ENCODE measurements around the gene PLCH1. TPM values are rescaled to one million over a fixed set of nuclear protein-coding genes. Genes with fewer than 3 reads are reported as not detected.

The PLCH1 gene
- total and polyA plus RNA-seq, 2 experiments from 2014 or later, result 8.1 to 25.3 TPM

- H3K4me2 ChIP-seq, result peak overlapping the region; percentile 65
- H3K4me3 Mint-ChIP-seq, result peak overlapping the region; percentile 76
- H3K36me3 ChIP-seq (ENCODE audit: insufficient read depth), result no peaks in the 10 kb centered on the region
- peak overlapping the region; percentile 74; the same call in 1 of the 2 replicates for H3K27ac ChIP-seq (ENCODE audit: low read depth)
- no peaks in the 10 kb centered on the region for H3K9me2 ChIP-seq (ENCODE audit: insufficient read depth)
- no peak for TF ChIP-seq ETS1 (IDR thresholded peaks at IDR 0.05)
- TF ChIP-seq JUNB (IDR thresholded peaks at IDR 0.05; ENCODE audit: unreplicated experiment), result no peak
- TF ChIP-seq ZNF331 (CRISPR knock-in tag; IDR thresholded peaks at IDR 0.05; ENCODE audit: low read depth), result no peak
- TF ChIP-seq EZH2 (IDR thresholded peaks at IDR 0.05; ENCODE audit: low read depth, unreplicated experiment), result no peak
- ATAC-seq (no peak), DNase-seq (ENCODE audit: low spot score) (no peak)
- H3K36me3 Mint-ChIP-seq (ENCODE audit: low read depth), result no peaks in the 10 kb centered on the region
- peak overlapping the region; percentile 88 for H3K4me3 ChIP-seq
- no peaks in the 10 kb centered on the region for H3K9me3 Mint-ChIP-seq
- no peaks in the 10 kb centered on the region for H3F3A ChIP-seq (replicated peaks; ENCODE audit: low read depth)
- no peaks in the 10 kb centered on the region; the same call in 1 of the 2 replicates for H4K20me1 ChIP-seq (replicated peaks; ENCODE audit: insufficient read depth)
- H3K27me3 Mint-ChIP-seq (ENCODE audit: insufficient read depth, low read depth, poor library complexity), result peaks cover 15% of the 10 kb centered on the region
- peak overlapping the region; percentile 89 for H3K27ac Mint-ChIP-seq
- H3K4me1 Mint-ChIP-seq, result peaks cover 54% of the 10 kb centered on the region
- H3K79me2 ChIP-seq (replicated peaks; ENCODE audit: insufficient read depth), result peaks cover 22% of the 10 kb centered on the region
- peaks cover 58% of the 10 kb centered on the region for H3K4me1 ChIP-seq (ENCODE audit: insufficient read depth)
- H2AFZ ChIP-seq, result no peak overlapping the region
- peaks cover 3% of the 10 kb centered on the region; the same call in 1 of the 2 replicates for H3K27me3 ChIP-seq (ENCODE audit: insufficient read depth)
Observed at GRCh38 chr3:155746703-155747102, 1.8 kb upstream of the PLCH1 start.

GRCh38 chr3:155745795-155746550 lies 1.1 kb upstream of the PLCH1 start:
- H3K4me1 Mint-ChIP-seq, result peaks cover 53% of the 10 kb centered on the region

GRCh38 chr3:155744010-155744625 lies 753 bp downstream of the PLCH1 start:
- ATAC-seq (peak; percentile 64), DNase-seq (ENCODE audit: low spot score) (peak; percentile 86)
- H3K27me3 Mint-ChIP-seq (ENCODE audit: insufficient read depth, low read depth, poor library complexity), result peaks cover 13% of the 10 kb centered on the region
- H3K79me2 ChIP-seq (replicated peaks; ENCODE audit: insufficient read depth), result peaks cover 47% of the 10 kb centered on the region
- no peaks in the 10 kb centered on the region for H3K9me2 ChIP-seq (ENCODE audit: insufficient read depth)
- H2AFZ ChIP-seq, result peak overlapping the region; percentile 75; the same call in 1 of the 2 replicates
- H3K36me3 Mint-ChIP-seq (ENCODE audit: low read depth), result no peaks in the 10 kb centered on the region
- H3K4me1 ChIP-seq (ENCODE audit: insufficient read depth), result peaks cover 44% of the 10 kb centered on the region
- H3K36me3 ChIP-seq (ENCODE audit: insufficient read depth), result no peaks in the 10 kb centered on the region
- H3F3A ChIP-seq (replicated peaks; ENCODE audit: low read depth), result no peaks in the 10 kb centered on the region
- no peak overlapping the region for H3K27ac ChIP-seq (ENCODE audit: low read depth)
- H3K4me1 Mint-ChIP-seq, result peaks cover 55% of the 10 kb centered on the region
- peak overlapping the region; percentile 96 for H3K27ac Mint-ChIP-seq
- peak overlapping the region; percentile 88 for H3K4me3 ChIP-seq
- peak overlapping the region; percentile 97 for H3K4me3 Mint-ChIP-seq
- H4K20me1 ChIP-seq (replicated peaks; ENCODE audit: insufficient read depth), result no peaks in the 10 kb centered on the region; the same call in 1 of the 2 replicates
- peaks cover 3% of the 10 kb centered on the region; the same call in 1 of the 2 replicates for H3K27me3 ChIP-seq (ENCODE audit: insufficient read depth)
- peak overlapping the region; percentile 94 for H3K4me2 ChIP-seq
- no peaks in the 10 kb centered on the region for H3K9me3 Mint-ChIP-seq
- TF ChIP-seq ZNF462 (CRISPR knock-in tag; IDR thresholded peaks at IDR 0.05), result no peak
- TF ChIP-seq POLR2AphosphoS5 (IDR thresholded peaks at IDR 0.05; ENCODE audit: low read depth), result peak; percentile 75

More at GRCh38 chr3:155745795-155746550, 1.1 kb upstream of the PLCH1 start:
- 0 out of 2 replicates have a peak, but pooled peaks have one; percentile 11 for TF ChIP-seq CREB1 (CRISPR knock-in tag; IDR thresholded peaks at IDR 0.05; ENCODE audit: low read depth)
- no peak for TF ChIP-seq ZNF331 (CRISPR knock-in tag; IDR thresholded peaks at IDR 0.05; ENCODE audit: low read depth)
- TF ChIP-seq POLR2AphosphoS5 (IDR thresholded peaks at IDR 0.05; ENCODE audit: low read depth), result peak; percentile 51; the same call in 1 of the 2 replicates
- Mint-ChIP-seq H3K9me3 (no peaks in the 10 kb centered on the region), H3K4me3 (peak overlapping the region; percentile 76), H3K27me3 (ENCODE audit: insufficient read depth, low read depth, poor library complexity) (peaks cover 15% of the 10 kb centered on the region), H3K27ac (peak overlapping the region; percentile 89), H3K36me3 (ENCODE audit: low read depth) (no peaks in the 10 kb centered on the region)
- Histone ChIP-seq H3K36me3 (ENCODE audit: insufficient read depth) (no peaks in the 10 kb centered on the region), H3K27ac (ENCODE audit: low read depth) (peak overlapping the region; percentile 74), H3K79me2 (replicated peaks; ENCODE audit: insufficient read depth) (peaks cover 30% of the 10 kb centered on the region), H4K20me1 (replicated peaks; ENCODE audit: insufficient read depth) (no peaks in the 10 kb centered on the region; the same call in 1 of the 2 replicates), H3K4me1 (ENCODE audit: insufficient read depth) (peaks cover 55% of the 10 kb centered on the region), H3K27me3 (ENCODE audit: insufficient read depth) (peaks cover 3% of the 10 kb centered on the region; the same call in 1 of the 2 replicates), H3K4me2 (peak overlapping the region; percentile 65), H3F3A (replicated peaks; ENCODE audit: low read depth) (no peaks in the 10 kb centered on the region), H2AFZ (no peak overlapping the region), H3K9me2 (ENCODE audit: insufficient read depth) (no peaks in the 10 kb centered on the region), H3K4me3 (peak overlapping the region; percentile 88)
- ATAC-seq (peak; percentile 68), DNase-seq (ENCODE audit: low spot score) (peak; percentile 91)
